SKM-1 (cell line): ENCODE data around the gene LILRA1.
"Not testable (repeated sequence)": the region's sequence is repeated elsewhere in the genome, so short reads cannot be mapped to it uniquely, and the experiment has no call there.

Experiments used
- DNase-seq: peaks from one replicate; lab custom pipeline; 2025; ENCODE audit not compliant: unreplicated experiment; lab: John Stamatoyannopoulos, UW

LILRA1 gene

GRCh38 chr19:54622431-54622830 is 29.0 kb downstream of the LILRA1 start:
- DNase-seq, result no peak

- DNase-seq, result not testable (repeated sequence)
These were observed 30.8 kb downstream of the LILRA1 start for GRCh38 chr19:54624234-54624633.

GRCh38 chr19:54624934-54625730 is 31.7 kb downstream of the LILRA1 start:
- DNase-seq, result not testable (repeated sequence)

GRCh38 chr19:54626757-54627156 is 33.3 kb downstream of the LILRA1 start:
- DNase-seq, result no peak

- DNase-seq, result not testable (repeated sequence)
These were observed 34.5 kb downstream of the LILRA1 start for GRCh38 chr19:54627912-54628311.

GRCh38 chr19:54630262-54630661 is 36.8 kb downstream of the LILRA1 start, which contains the start of gene LILRB1:
Gene LILRB1 (plus strand): TSS chr19:54630484. CDS start chr19:54631074, 590 bp downstream.
- DNase-seq, result not testable (repeated sequence)

GRCh38 chr19:54630782-54631181 is 37.4 kb downstream of the LILRA1 start:
- DNase-seq, result no peak

GRCh38 chr19:54631489-54632337 is 38.3 kb downstream of the LILRA1 start:
- DNase-seq, result not testable (repeated sequence)

GRCh38 chr19:54632517-54632916 is 39.1 kb downstream of the LILRA1 start:
- DNase-seq, result not testable (repeated sequence)

GRCh38 chr19:54633401-54633800 is 40.0 kb downstream of the LILRA1 start:
- no peak for DNase-seq

- DNase-seq, result not testable (repeated sequence)
These were observed 42.6 kb downstream of the LILRA1 start for GRCh38 chr19:54636081-54636480.

- no peak for DNase-seq
These were observed 45.3 kb downstream of the LILRA1 start for GRCh38 chr19:54638683-54639082.

GRCh38 chr19:54642953-54643352 is 49.5 kb downstream of the LILRA1 start:
- DNase-seq, result not testable (repeated sequence)

GRCh38 chr19:54643583-54643982 is 50.2 kb downstream of the LILRA1 start:
- DNase-seq, result not testable (repeated sequence)

GRCh38 chr19:54644056-54644455 is 50.6 kb downstream of the LILRA1 start:
- no peak for DNase-seq

GRCh38 chr19:54646331-54646841 is 53.0 kb downstream of the LILRA1 start:
- DNase-seq, result no peak

- no peak for DNase-seq
These were observed 54.7 kb downstream of the LILRA1 start for GRCh38 chr19:54648129-54648528.

- no peak for DNase-seq
These were observed 56.8 kb downstream of the LILRA1 start for GRCh38 chr19:54650108-54650655.
